ENCODE measurements around the gene PIK3CD.

DNA sequence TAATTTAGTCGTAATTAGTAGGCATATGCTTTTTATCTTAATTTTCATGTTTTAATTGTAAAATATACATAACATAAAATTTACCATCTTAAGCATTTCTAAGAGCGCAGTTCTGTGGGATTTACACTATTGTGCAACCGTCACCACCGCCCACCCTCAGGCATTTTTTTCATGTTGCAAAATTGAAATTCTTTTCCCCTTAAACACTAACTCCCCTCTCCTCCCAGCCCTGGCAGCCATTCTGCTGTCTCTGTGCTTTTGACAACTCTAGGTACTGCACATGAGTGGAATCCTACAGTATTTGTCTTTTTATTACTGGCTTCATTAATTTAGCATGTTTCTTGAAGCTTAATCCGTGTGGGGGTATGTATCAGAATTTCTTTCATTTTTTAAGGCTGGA, 7.8 kb downstream of the PIK3CD start:
- TF ChIP-seq, protein P1, sequence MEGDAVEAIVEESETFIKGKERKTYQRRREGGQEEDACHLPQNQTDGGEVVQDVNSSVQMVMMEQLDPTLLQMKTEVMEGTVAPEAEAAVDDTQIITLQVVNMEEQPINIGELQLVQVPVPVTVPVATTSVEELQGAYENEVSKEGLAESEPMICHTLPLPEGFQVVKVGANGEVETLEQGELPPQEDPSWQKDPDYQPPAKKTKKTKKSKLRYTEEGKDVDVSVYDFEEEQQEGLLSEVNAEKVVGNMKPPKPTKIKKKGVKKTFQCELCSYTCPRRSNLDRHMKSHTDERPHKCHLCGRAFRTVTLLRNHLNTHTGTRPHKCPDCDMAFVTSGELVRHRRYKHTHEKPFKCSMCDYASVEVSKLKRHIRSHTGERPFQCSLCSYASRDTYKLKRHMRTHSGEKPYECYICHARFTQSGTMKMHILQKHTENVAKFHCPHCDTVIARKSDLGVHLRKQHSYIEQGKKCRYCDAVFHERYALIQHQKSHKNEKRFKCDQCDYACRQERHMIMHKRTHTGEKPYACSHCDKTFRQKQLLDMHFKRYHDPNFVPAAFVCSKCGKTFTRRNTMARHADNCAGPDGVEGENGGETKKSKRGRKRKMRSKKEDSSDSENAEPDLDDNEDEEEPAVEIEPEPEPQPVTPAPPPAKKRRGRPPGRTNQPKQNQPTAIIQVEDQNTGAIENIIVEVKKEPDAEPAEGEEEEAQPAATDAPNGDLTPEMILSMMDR (conservative IDR thresholded peaks at IDR 0.05 in 1 of 2, IDR thresholded peaks at IDR 0.05 in 1 of 2; ENCODE audit: extremely low read depth in 1 of 2, insufficient read depth in 1 of 2, low read depth in 1 of 2, low read length in 2 of 2): no peak
- no peak for TF ChIP-seq EZH2 (IDR thresholded peaks at IDR 0.05; ENCODE audit: borderline replicate concordance, low read length)
